Liver (tissue), 9 donors: ENCODE results near the gene KRTAP3-2. TPM values are rescaled to one million over a fixed set of nuclear protein-coding genes. Genes with fewer than 3 reads are reported as not detected.

Experiments
- DNase-seq: peaks from one replicate; pipeline ENCODE4 v3.0.0-alpha.2; 2017; ENCODE audit warnings: low spot score
- H3K27ac ChIP-seq, 2 donors: one replicate each; pipeline ENCODE4 v1.7.0; 2013; ENCODE audit warnings: inconsistent platforms in 2 of 2, low read length in 2 of 2, control low read depth in 1 of 2, low read depth in 1 of 2, mild to moderate bottlenecking in 1 of 2
- H3K27me3 ChIP-seq, 4 donors: one replicate each; pipeline versions ENCODE4 v1.6.1 to v1.7.0; 2013; ENCODE audit warnings: low read length in 3 of 4, inconsistent platforms in 1 of 4, mild to moderate bottlenecking in 1 of 4, moderate library complexity in 1 of 4; ENCODE audit not compliant: control insufficient read depth in 4 of 4, insufficient read depth in 4 of 4
- H3K36me3 ChIP-seq, 4 donors: one replicate each; pipeline versions ENCODE4 v1.6.1 to v1.7.0; 2013; ENCODE audit warnings: low read length in 3 of 4, mild to moderate bottlenecking in 3 of 4, low read depth in 1 of 4, moderate library complexity in 1 of 4; ENCODE audit not compliant: control insufficient read depth in 4 of 4, insufficient read depth in 3 of 4
- H3K4me1 ChIP-seq, 4 donors: one replicate each; pipeline versions ENCODE4 v1.6.1 to v1.7.0; 2013; ENCODE audit warnings: low read length in 3 of 4, mild to moderate bottlenecking in 3 of 4, moderate library complexity in 1 of 4; ENCODE audit not compliant: control insufficient read depth in 4 of 4, insufficient read depth in 4 of 4
- H3K4me3 ChIP-seq, 3 donors: one replicate each; pipeline versions ENCODE4 v1.6.1 to v1.7.0; 2013; ENCODE audit warnings: low read length in 3 of 3, control low read depth in 1 of 3, low read depth in 1 of 3, mild to moderate bottlenecking in 1 of 3
- H3K9ac ChIP-seq, 2 donors: one replicate each; pipeline ENCODE4 v1.7.0; 2013; ENCODE audit warnings: low read length in 2 of 2, mild to moderate bottlenecking in 2 of 2, moderate library complexity in 2 of 2, control low read depth in 1 of 2, low read depth in 1 of 2
- H3K9me3 ChIP-seq, 4 donors: one replicate each; pipeline versions ENCODE4 v1.6.1 to v1.7.0; 2013; ENCODE audit warnings: low read length in 3 of 4; ENCODE audit not compliant: control insufficient read depth in 4 of 4
- ATF3 ChIP-seq: IDR thresholded peaks from 2 replicates; pipeline ENCODE4 v1.6.1; 2016; ENCODE audit warnings: antibody characterized with exemption
- EGR1 ChIP-seq, 2 donors: IDR thresholded peaks; 2 replicates each; pipeline ENCODE4 v1.6.1; 2016 to 2018; ENCODE audit warnings: antibody characterized with exemption in 2 of 2, low read depth in 2 of 2
- FOXA1 ChIP-seq: IDR thresholded peaks from 2 replicates; pipeline ENCODE4 v1.6.1; 2016; ENCODE audit warnings: antibody characterized with exemption
- FOXA2 ChIP-seq: IDR thresholded peaks from 2 replicates; pipeline ENCODE4 v1.6.1; 2016; ENCODE audit warnings: antibody characterized with exemption
- GABPA ChIP-seq, 2 donors: IDR thresholded peaks in 1 of 2; conservative IDR thresholded peaks in 1 of 2; 2 replicates each; pipeline ENCODE4 v1.6.1; 2016; ENCODE audit warnings: antibody characterized with exemption in 2 of 2, mild to moderate bottlenecking in 1 of 2, moderate library complexity in 1 of 2
- HNF4A ChIP-seq, 2 donors: conservative IDR thresholded peaks; 2 replicates each; pipeline ENCODE4 v1.6.1; 2016; ENCODE audit warnings: antibody characterized with exemption in 2 of 2, mild to moderate bottlenecking in 2 of 2
- HNF4G ChIP-seq: IDR thresholded peaks from 2 replicates; pipeline ENCODE4 v1.6.1; 2016; ENCODE audit warnings: antibody characterized with exemption
- JUND ChIP-seq, 2 donors: IDR thresholded peaks; 2 replicates each; pipeline ENCODE4 v1.6.1; 2016; ENCODE audit warnings: antibody characterized with exemption in 2 of 2
- MAX ChIP-seq: IDR thresholded peaks from 2 replicates; pipeline ENCODE4 v1.6.1; 2016; ENCODE audit warnings: antibody characterized with exemption
- NR2F2 ChIP-seq: IDR thresholded peaks from 2 replicates; pipeline ENCODE4 v1.6.1; 2016; ENCODE audit warnings: antibody characterized with exemption
- RAD21 ChIP-seq, 2 donors: IDR thresholded peaks; 2 replicates each; pipeline ENCODE4 v1.6.1; 2016; ENCODE audit warnings: antibody characterized with exemption in 2 of 2, mild to moderate bottlenecking in 2 of 2
- RXRA ChIP-seq, 2 donors: IDR thresholded peaks; 2 replicates each; pipeline ENCODE4 v1.6.1; 2017 to 2018; ENCODE audit warnings: antibody characterized with exemption in 2 of 2, mild to moderate bottlenecking in 1 of 2
- SP1 ChIP-seq: IDR thresholded peaks from 2 replicates; pipeline ENCODE4 v1.6.1; 2018; ENCODE audit warnings: antibody characterized with exemption, mild to moderate bottlenecking
- TAF1 ChIP-seq: conservative IDR thresholded peaks from 2 replicates; pipeline ENCODE4 v1.6.1; 2016; ENCODE audit warnings: antibody characterized with exemption, mild to moderate bottlenecking
- YY1 ChIP-seq: IDR thresholded peaks from 2 replicates; pipeline ENCODE4 v1.6.1; 2016; ENCODE audit warnings: antibody characterized with exemption, mild to moderate bottlenecking
- whole genome bisulfite sequencing: extraction: QIAGEN DNeasy Blood & Tissue Kit; methylation state at CpG from one replicate; pipeline ENCODE4 v1.1.7; 2013; 5-methylcytosine and 5-hydroxymethylcytosine counted together
- polyA plus RNA-seq, 2 donors: library from polyadenylated mRNA; stranded (reverse) in 1 of 2; unstranded in 1 of 2; fragments of 200-250 nt in 1 of 2; fragments of >200 nt in 1 of 2; fragmentation: Nextera tagmentation in 1 of 2; extraction: Ambion mirVana in 1 of 2; gene quantifications; one replicate each; pipeline versions ENCODE4 v1.2.1 to v1.2.3, GENCODE V29; 2013 to 2015
- total RNA-seq, 2 donors: library from RNA; depleted of rRNA; stranded (reverse); fragments of >200 nt; gene quantifications; one replicate each; pipeline ENCODE4 v1.2.3, GENCODE V29; 2014
- TF ChIP-seq, protein P1 (sequence below): IDR thresholded peaks from 2 replicates; pipeline ENCODE4 v1.6.1; 2016; ENCODE audit warnings: antibody characterized with exemption
- TF ChIP-seq, protein P2 (sequence below): IDR thresholded peaks from 2 replicates; pipeline ENCODE4 v1.6.1; 2016; ENCODE audit warnings: antibody characterized with exemption, mild to moderate bottlenecking
- TF ChIP-seq, protein P3 (sequence below): fragments of 150-350 bp; IDR thresholded peaks from 2 replicates; pipeline ENCODE4 v1.5.1; 2017; ENCODE audit warnings: improper control_type of control experiment, low read depth, low read length; ENCODE audit not compliant: missing input control
- donor health status: healthy.
- donor health status: healthy.
- donor health status: healthy.
- donor health status: healthy.
- donor health status: healthy.

The KRTAP3-2 gene
- total and polyA plus RNA-seq, 4 donors = not detected

DNA sequence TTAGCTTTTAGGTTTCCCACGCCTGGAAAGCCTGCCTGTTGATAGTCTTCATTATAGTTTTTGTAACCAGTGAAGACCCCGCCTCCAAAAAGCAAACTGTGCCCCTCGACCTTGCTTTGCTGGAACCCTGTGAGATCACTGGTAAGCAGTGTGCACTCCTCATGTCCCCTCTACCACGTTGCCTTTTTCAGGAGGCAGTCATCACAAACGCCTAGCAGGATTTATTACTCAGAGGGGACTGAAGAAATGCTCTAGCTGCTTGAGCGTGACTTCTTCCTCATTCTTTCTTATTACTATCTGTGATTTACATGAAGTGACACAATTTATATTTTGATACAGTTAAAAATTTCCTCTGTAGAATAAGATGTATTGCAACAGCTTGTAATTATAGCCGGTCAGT lies 15.7 kb upstream of the KRTAP3-2 start:
- Histone ChIP-seq H3K4me3 (no peak overlapping the region), H3K36me3 (no peaks in the 10 kb centered on the region), H3K27me3 (peaks cover 0 to 4% (median 0%) of the 10 kb centered on the region in 4 donors), H3K9ac (no peak overlapping the region), H3K9me3 (no peaks in the 10 kb centered on the region), H3K4me1 (no peaks in the 10 kb centered on the region), H3K27ac (no peak overlapping the region)
- TF ChIP-seq, protein P1, sequence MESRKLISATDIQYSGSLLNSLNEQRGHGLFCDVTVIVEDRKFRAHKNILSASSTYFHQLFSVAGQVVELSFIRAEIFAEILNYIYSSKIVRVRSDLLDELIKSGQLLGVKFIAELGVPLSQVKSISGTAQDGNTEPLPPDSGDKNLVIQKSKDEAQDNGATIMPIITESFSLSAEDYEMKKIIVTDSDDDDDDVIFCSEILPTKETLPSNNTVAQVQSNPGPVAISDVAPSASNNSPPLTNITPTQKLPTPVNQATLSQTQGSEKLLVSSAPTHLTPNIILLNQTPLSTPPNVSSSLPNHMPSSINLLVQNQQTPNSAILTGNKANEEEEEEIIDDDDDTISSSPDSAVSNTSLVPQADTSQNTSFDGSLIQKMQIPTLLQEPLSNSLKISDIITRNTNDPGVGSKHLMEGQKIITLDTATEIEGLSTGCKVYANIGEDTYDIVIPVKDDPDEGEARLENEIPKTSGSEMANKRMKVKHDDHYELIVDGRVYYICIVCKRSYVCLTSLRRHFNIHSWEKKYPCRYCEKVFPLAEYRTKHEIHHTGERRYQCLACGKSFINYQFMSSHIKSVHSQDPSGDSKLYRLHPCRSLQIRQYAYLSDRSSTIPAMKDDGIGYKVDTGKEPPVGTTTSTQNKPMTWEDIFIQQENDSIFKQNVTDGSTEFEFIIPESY = no peak
- no peak for TF ChIP-seq NR2F2
- 74% methylated on average over 7 of the region's 7 CpGs for WGBS
- DNase-seq = no peak

DNA sequence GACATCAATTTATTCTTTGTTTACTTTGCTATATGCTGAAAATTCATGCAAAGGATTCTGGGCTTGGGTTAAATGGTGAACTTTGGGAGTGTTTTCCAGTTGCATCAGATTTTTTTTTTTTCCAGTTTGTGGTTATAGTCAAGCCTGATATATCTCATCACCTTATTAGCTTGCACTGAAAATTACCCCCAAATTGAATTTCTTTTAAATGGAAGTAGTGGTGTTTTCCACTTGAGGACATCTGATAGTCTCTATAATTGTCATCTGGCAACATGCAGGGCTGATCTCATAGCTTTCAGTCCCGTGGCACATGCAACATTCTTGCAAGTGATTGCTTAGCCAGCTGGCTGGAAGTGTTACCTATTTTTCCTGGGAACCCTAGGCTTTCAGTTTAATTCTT lies 13.9 kb upstream of the KRTAP3-2 start:
- H3K9ac ChIP-seq = no peak overlapping the region
- no peak for DNase-seq
- TF ChIP-seq HNF4G = no peak
- TF ChIP-seq TAF1 = no peak
- no peak for TF ChIP-seq ATF3
- no peak for TF ChIP-seq RXRA (IDR thresholded peaks at IDR 0.05)
- TF ChIP-seq MAX = no peak
- TF ChIP-seq NR2F2 = no peak
- TF ChIP-seq RAD21 (IDR thresholded peaks at IDR 0.05) = no peak
- TF ChIP-seq FOXA1 = no peak
- no peak for TF ChIP-seq JUND (IDR thresholded peaks at IDR 0.05)
- no peak for TF ChIP-seq HNF4A (conservative IDR thresholded peaks at IDR 0.05)
- no peak for TF ChIP-seq GABPA (IDR thresholded peaks at IDR 0.05 in 1 of 2, conservative IDR thresholded peaks at IDR 0.05 in 1 of 2)
- 52% methylated on average over 1 of the region's 1 CpG for WGBS
- no peaks in the 10 kb centered on the region for H3K36me3 ChIP-seq
- peaks cover 0 to 4% (median 0%) of the 10 kb centered on the region in 4 donors for H3K27me3 ChIP-seq
- no peak overlapping the region for H3K4me3 ChIP-seq
- H3K4me1 ChIP-seq = no peaks in the 10 kb centered on the region
- H3K9me3 ChIP-seq = no peaks in the 10 kb centered on the region
- H3K27ac ChIP-seq = no peak overlapping the region

DNA sequence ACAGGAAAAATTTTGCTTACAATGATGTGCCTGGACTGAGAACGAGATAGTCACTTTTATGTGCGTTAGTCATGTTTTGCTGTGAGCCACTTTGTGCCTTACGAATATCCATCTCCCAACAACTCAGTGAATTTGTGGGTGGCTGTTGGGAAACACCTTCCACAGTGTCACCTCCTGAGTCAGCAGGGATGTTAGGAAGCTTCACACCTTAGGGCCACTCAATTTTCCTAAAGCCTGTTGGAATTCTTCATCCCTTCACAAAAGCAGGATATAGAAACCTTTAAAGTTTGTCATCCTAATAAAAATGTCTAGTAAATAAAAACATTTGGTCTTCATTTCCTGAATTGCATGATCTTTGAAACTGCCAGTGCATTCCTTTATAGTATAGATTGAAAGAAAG lies 13.5 kb upstream of the KRTAP3-2 start:
- no peak overlapping the region for H3K27ac ChIP-seq
- peaks cover 0 to 4% (median 0%) of the 10 kb centered on the region in 4 donors for H3K27me3 ChIP-seq
- H3K36me3 ChIP-seq = no peaks in the 10 kb centered on the region
- no peaks in the 10 kb centered on the region for H3K9me3 ChIP-seq
- no peak overlapping the region for H3K9ac ChIP-seq
- no peak for DNase-seq
- no peaks in the 10 kb centered on the region for H3K4me1 ChIP-seq
- 78% methylated on average over 3 of the region's 3 CpGs for WGBS
- H3K4me3 ChIP-seq = no peak overlapping the region
- TF ChIP-seq, protein P2, sequence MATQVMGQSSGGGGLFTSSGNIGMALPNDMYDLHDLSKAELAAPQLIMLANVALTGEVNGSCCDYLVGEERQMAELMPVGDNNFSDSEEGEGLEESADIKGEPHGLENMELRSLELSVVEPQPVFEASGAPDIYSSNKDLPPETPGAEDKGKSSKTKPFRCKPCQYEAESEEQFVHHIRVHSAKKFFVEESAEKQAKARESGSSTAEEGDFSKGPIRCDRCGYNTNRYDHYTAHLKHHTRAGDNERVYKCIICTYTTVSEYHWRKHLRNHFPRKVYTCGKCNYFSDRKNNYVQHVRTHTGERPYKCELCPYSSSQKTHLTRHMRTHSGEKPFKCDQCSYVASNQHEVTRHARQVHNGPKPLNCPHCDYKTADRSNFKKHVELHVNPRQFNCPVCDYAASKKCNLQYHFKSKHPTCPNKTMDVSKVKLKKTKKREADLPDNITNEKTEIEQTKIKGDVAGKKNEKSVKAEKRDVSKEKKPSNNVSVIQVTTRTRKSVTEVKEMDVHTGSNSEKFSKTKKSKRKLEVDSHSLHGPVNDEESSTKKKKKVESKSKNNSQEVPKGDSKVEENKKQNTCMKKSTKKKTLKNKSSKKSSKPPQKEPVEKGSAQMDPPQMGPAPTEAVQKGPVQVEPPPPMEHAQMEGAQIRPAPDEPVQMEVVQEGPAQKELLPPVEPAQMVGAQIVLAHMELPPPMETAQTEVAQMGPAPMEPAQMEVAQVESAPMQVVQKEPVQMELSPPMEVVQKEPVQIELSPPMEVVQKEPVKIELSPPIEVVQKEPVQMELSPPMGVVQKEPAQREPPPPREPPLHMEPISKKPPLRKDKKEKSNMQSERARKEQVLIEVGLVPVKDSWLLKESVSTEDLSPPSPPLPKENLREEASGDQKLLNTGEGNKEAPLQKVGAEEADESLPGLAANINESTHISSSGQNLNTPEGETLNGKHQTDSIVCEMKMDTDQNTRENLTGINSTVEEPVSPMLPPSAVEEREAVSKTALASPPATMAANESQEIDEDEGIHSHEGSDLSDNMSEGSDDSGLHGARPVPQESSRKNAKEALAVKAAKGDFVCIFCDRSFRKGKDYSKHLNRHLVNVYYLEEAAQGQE = no peak
- TF ChIP-seq, protein P3, sequence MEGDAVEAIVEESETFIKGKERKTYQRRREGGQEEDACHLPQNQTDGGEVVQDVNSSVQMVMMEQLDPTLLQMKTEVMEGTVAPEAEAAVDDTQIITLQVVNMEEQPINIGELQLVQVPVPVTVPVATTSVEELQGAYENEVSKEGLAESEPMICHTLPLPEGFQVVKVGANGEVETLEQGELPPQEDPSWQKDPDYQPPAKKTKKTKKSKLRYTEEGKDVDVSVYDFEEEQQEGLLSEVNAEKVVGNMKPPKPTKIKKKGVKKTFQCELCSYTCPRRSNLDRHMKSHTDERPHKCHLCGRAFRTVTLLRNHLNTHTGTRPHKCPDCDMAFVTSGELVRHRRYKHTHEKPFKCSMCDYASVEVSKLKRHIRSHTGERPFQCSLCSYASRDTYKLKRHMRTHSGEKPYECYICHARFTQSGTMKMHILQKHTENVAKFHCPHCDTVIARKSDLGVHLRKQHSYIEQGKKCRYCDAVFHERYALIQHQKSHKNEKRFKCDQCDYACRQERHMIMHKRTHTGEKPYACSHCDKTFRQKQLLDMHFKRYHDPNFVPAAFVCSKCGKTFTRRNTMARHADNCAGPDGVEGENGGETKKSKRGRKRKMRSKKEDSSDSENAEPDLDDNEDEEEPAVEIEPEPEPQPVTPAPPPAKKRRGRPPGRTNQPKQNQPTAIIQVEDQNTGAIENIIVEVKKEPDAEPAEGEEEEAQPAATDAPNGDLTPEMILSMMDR = no peak
- TF ChIP-seq FOXA1 = no peak
- no peak for TF ChIP-seq HNF4A (conservative IDR thresholded peaks at IDR 0.05)
- TF ChIP-seq ATF3 = no peak
- no peak for TF ChIP-seq NR2F2
- TF ChIP-seq YY1 = no peak
- no peak for TF ChIP-seq HNF4G
- TF ChIP-seq RAD21 (IDR thresholded peaks at IDR 0.05) = no peak
- no peak for TF ChIP-seq RXRA (IDR thresholded peaks at IDR 0.05)
- TF ChIP-seq JUND (IDR thresholded peaks at IDR 0.05) = no peak
- no peak for TF ChIP-seq GABPA (IDR thresholded peaks at IDR 0.05 in 1 of 2, conservative IDR thresholded peaks at IDR 0.05 in 1 of 2)
- TF ChIP-seq EGR1 (IDR thresholded peaks at IDR 0.05; ENCODE audit: low read depth in 2 of 2) = no peak
- no peak for TF ChIP-seq FOXA2
- TF ChIP-seq TAF1 = no peak
- no peak for TF ChIP-seq SP1
- TF ChIP-seq, protein P1 = no peak
